Endothelial cell of umbilical vein (primary cell): ENCODE measurements around the gene GLTP. TPM values are rescaled to one million over a fixed set of nuclear protein-coding genes. Genes with fewer than 3 reads are reported as not detected.

Source experiments
- BruUV-seq: library from RNA; stranded (reverse); fragments of 400-500 nt; replicated peaks from 2 replicates; lab custom pipeline; 2021; lab: Mats Ljungman, UMichigan
- CTCF ChIA-PET: fragments of 300-600, 350-600 bp; sonication (Branson Sonifier 250); formaldehyde crosslinking; loops from one replicate; lab custom pipeline; 2021; ENCODE audit warnings: antibody characterized with exemption, inconsistent platforms; lab: Charles Lee
- POLR2A ChIA-PET: fragments of 300-600, 350-600 bp; sonication (Branson Sonifier 250); formaldehyde crosslinking; loops from one replicate; lab custom pipeline; 2021; ENCODE audit warnings: antibody characterized with exemption, inconsistent platforms; lab: Charles Lee
- DNase-seq: peaks from one replicate; pipeline ENCODE4 v3.0.0-alpha.2; 2011; ENCODE audit warnings: low read depth, low spot score
- FAIRE-seq: peaks from 2 replicates; lab custom pipeline; 2011; peaks lifted over from hg19 to GRCh38; lab: Jason Lieb, UNC
- H2AFZ ChIP-seq: 2 replicates; pipeline ENCODE4 v1.6.0; 2012; ENCODE audit warnings: low read depth, low read length, control low read depth, inconsistent platforms
- H3K27ac ChIP-seq: 2 replicates; pipeline ENCODE4 v1.5.1; 2011; ENCODE audit warnings: low read depth, mild to moderate bottlenecking, control low read depth, low read length, moderate library complexity; ENCODE audit not compliant: insufficient read depth
- H3K27me3 ChIP-seq, 2 experiments: 2 replicates each; pipeline versions ENCODE4 v1.6.0 to v1.6.1; 2011; ENCODE audit warnings: low read length in 2 of 2, mixed read lengths in 1 of 2; ENCODE audit not compliant: control insufficient read depth in 2 of 2, insufficient read depth in 2 of 2
- H3K36me3 ChIP-seq, 2 experiments: 2 replicates in 1 of 2; 3 replicates in 1 of 2; pipeline ENCODE4 v1.5.1; 2011; ENCODE audit warnings: low read length in 2 of 2, mild to moderate bottlenecking in 1 of 2, moderate library complexity in 1 of 2; ENCODE audit not compliant: control insufficient read depth in 2 of 2, insufficient read depth in 2 of 2; ENCODE audit errors: extremely low read depth in 1 of 2
- H3K4me1 ChIP-seq: 3 replicates; pipeline ENCODE4 v1.5.1; 2011; ENCODE audit warnings: mild to moderate bottlenecking, low read length; ENCODE audit not compliant: control insufficient read depth, insufficient read depth; ENCODE audit errors: extremely low read depth
- H3K4me2 ChIP-seq: 2 replicates; pipeline ENCODE4 v1.6.1; 2011; ENCODE audit warnings: low read length, control low read depth, mixed read lengths; ENCODE audit not compliant: insufficient read depth
- H3K4me3 ChIP-seq, 3 experiments: fragments of 200-600 bp in 1 of 3; sonication (generic), shearing (Covaris generic) in 1 of 3; replicated peaks in 1 of 3; 2 replicates each; pipeline ENCODE4 v1.5.1; 2011 to 2016; ENCODE audit warnings: control low read depth in 3 of 3, low read length in 3 of 3, mild to moderate bottlenecking in 2 of 3, inconsistent platforms in 1 of 3, low read depth in 1 of 3, moderate library complexity in 1 of 3; ENCODE audit not compliant: insufficient read depth in 1 of 3
- H3K79me2 ChIP-seq: 2 replicates; pipeline ENCODE4 v1.6.0; 2012; ENCODE audit warnings: low read length, inconsistent platforms; ENCODE audit not compliant: control insufficient read depth, insufficient read depth
- H3K9ac ChIP-seq: replicated peaks from 2 replicates; pipeline ENCODE3; 2011; ENCODE audit warnings: low read length, control low read depth; ENCODE audit not compliant: insufficient read depth; ENCODE audit errors: extremely low read depth
- H3K9me1 ChIP-seq: replicated peaks from 3 replicates; pipeline ENCODE4 v1.6.0; 2011; ENCODE audit warnings: mild to moderate bottlenecking, low read length; ENCODE audit not compliant: control insufficient read depth, insufficient read depth; ENCODE audit errors: extremely low read depth
- H3K9me3 ChIP-seq: replicated peaks from 2 replicates; pipeline ENCODE4 v1.5.1; 2012; ENCODE audit warnings: low read length, inconsistent platforms; ENCODE audit not compliant: control insufficient read depth, insufficient read depth
- H4K20me1 ChIP-seq: replicated peaks from 2 replicates; pipeline ENCODE3; 2011; ENCODE audit warnings: mild to moderate bottlenecking, low read length; ENCODE audit not compliant: control insufficient read depth, insufficient read depth; ENCODE audit errors: extremely low read depth
- EZH2 ChIP-seq: IDR thresholded peaks from 2 replicates; pipeline ENCODE4 v1.6.1; 2012; ENCODE audit warnings: borderline replicate concordance, low read depth, mild to moderate bottlenecking, moderate library complexity, low read length, inconsistent platforms; ENCODE audit not compliant: severe bottlenecking
- FOS ChIP-seq: IDR thresholded peaks from 2 replicates; pipeline ENCODE4 v1.6.1; 2011; ENCODE audit warnings: mild to moderate bottlenecking, low read length, moderate library complexity, borderline replicate concordance; ENCODE audit not compliant: insufficient read depth
- GATA2 ChIP-seq: IDR thresholded peaks from 2 replicates; pipeline ENCODE4 v1.7.0; 2011; ENCODE audit warnings: low read depth, mild to moderate bottlenecking, moderate library complexity, mixed read lengths, low read length; ENCODE audit not compliant: insufficient read length, insufficient read depth
- JUN ChIP-seq: IDR thresholded peaks from 2 replicates; pipeline ENCODE4 v1.6.1; 2011; ENCODE audit warnings: borderline replicate concordance, low read depth; ENCODE audit not compliant: insufficient read length, insufficient read depth
- MAX ChIP-seq: IDR thresholded peaks from 2 replicates; pipeline ENCODE4 v1.6.1; 2011; ENCODE audit not compliant: insufficient read depth, insufficient read length
- MYC ChIP-seq: IDR thresholded peaks from one replicate; pipeline ENCODE4 v1.6.1; 2011; ENCODE audit warnings: mild to moderate bottlenecking, low read depth, low read length
- POLR2A ChIP-seq: IDR thresholded peaks from 2 replicates; pipeline ENCODE4 v1.6.1; 2012; ENCODE audit warnings: low read depth, mild to moderate bottlenecking, control low read depth, low read length
- POLR2AphosphoS5 ChIP-seq: IDR thresholded peaks from 2 replicates; pipeline ENCODE4 v1.6.1; 2012; ENCODE audit warnings: low read depth, mild to moderate bottlenecking, control low read depth, low read length, moderate library complexity; ENCODE audit not compliant: insufficient read depth
- dilution Hi-C: fragments of 300-500 bp; cut with MboI; formaldehyde crosslinking; loops from one replicate; pipeline ENCODE4 v1.15.0; 2019; ENCODE audit warnings: low sequenced_read_pairs; ENCODE audit not compliant: extremely low pct_ligation_motif_present
- intact Hi-C: fragments of 100-400 bp; cut with micrococcal nuclease; formaldehyde crosslinking; loops from one replicate; pipeline ENCODE4 v1.10.0; 2022
- polyA plus RNA-seq, 4 experiments: library from polyadenylated mRNA; depleted of rRNA in 3 of 4; stranded (reverse) in 3 of 4; unstranded in 1 of 4; fragments of >200 nt; gene quantifications; 2 replicates each; pipeline versions ENCODE4 v1.2.1 to v1.2.3, GENCODE V29; 2011 to 2012; ENCODE audit warnings: missing spikeins in 1 of 4
- total RNA-seq: library from RNA; stranded (reverse); gene quantifications from 2 replicates; pipeline ENCODE4 v1.2.3, GENCODE V29; 2021
- TF ChIP-seq, protein P1 (sequence below), 2 donors: IDR thresholded peaks; 1 replicate in 1 of 2; 2 replicates in 1 of 2; pipeline ENCODE4 v1.5.1; 2011; ENCODE audit warnings: low read length in 2 of 2, mild to moderate bottlenecking in 2 of 2, moderate library complexity in 2 of 2, control low read depth in 1 of 2, inconsistent platforms in 1 of 2, low read depth in 1 of 2; ENCODE audit not compliant: insufficient read depth in 1 of 2; ENCODE audit errors: extremely low read depth in 1 of 2

The GLTP gene
- total and polyA plus RNA-seq, 2 donors (not counting 3 experiments of a cell fraction or from before 2014, with no cell fraction given) = 21.5 to 46.6 TPM

DNA sequence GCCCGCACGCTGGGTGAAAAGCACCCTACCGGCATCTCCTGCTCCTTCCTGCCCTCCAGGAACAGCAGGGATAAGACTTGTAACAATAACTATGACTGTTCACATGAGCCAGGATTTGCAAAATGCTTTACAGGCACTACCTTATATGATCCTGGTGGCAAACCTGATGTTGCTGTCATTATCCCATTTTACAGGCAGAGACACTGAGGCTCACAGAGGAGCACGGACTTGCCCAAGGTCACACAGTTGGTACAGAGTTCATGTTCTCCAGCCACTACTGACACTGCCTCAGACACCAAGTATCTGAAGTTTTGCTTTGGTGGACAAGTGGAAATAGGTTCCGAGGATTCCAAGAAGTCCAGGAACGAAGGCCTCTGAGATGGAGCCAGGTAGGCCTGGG, 22.6 kb downstream of the GLTP start:
- TF ChIP-seq MAX (no peak), POLR2A (no peak), JUN (no peak), EZH2 (no peak), FOS (no peak), MYC (no peak), POLR2AphosphoS5 (no peak), GATA2 (no peak)
- TF ChIP-seq, protein P1, sequence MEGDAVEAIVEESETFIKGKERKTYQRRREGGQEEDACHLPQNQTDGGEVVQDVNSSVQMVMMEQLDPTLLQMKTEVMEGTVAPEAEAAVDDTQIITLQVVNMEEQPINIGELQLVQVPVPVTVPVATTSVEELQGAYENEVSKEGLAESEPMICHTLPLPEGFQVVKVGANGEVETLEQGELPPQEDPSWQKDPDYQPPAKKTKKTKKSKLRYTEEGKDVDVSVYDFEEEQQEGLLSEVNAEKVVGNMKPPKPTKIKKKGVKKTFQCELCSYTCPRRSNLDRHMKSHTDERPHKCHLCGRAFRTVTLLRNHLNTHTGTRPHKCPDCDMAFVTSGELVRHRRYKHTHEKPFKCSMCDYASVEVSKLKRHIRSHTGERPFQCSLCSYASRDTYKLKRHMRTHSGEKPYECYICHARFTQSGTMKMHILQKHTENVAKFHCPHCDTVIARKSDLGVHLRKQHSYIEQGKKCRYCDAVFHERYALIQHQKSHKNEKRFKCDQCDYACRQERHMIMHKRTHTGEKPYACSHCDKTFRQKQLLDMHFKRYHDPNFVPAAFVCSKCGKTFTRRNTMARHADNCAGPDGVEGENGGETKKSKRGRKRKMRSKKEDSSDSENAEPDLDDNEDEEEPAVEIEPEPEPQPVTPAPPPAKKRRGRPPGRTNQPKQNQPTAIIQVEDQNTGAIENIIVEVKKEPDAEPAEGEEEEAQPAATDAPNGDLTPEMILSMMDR (IDR thresholded peaks at IDR 0.05; ENCODE audit: extremely low read depth in 1 of 2, insufficient read depth in 1 of 2, low read depth in 1 of 2, low read length in 2 of 2) = no peak
- dilution Hi-C loops = no loop called here
- Histone ChIP-seq H2AFZ (no peak overlapping the region), H3K9ac (no peak overlapping the region), H3K4me2 (no peak overlapping the region), H3K27ac (no peak overlapping the region), H3K27me3 (no peaks in the 10 kb centered on the region), H4K20me1 (no peaks in the 10 kb centered on the region), H3K79me2 (no peaks in the 10 kb centered on the region), H3K36me3 (peaks cover 0 to 34% of the 10 kb centered on the region in 2 experiments), H3K4me3 (no peak overlapping the region), H3K9me1 (no peaks in the 10 kb centered on the region), H3K4me1 (no peaks in the 10 kb centered on the region), H3K9me3 (no peaks in the 10 kb centered on the region)
- ChIA-PET POLR2A (no interaction called here), CTCF (interaction anchor here (1.0 to 1.7 kb wide), 4 partner anchors 11 to 71 kb away, joined by 3 to 8 read pairs (median 3); no protein-coding TSS in a partner anchor)
- DNase-seq = no peak
- no peak for FAIRE-seq
- BruUV-seq = no TSS peak
- intact Hi-C loops = no loop called here
